HG02852 (cell line): ENCODE results near the gene ADGRB3.

Experiments used
- ATAC-seq: cut with Tn5 transposase; IDR thresholded peaks from one replicate; pipeline ENCODE4 v1.9.1; 2021; ENCODE audit warnings: mild to moderate bottlenecking, moderate library complexity; ENCODE audit not compliant: unreplicated experiment

The ADGRB3 gene

DNA sequence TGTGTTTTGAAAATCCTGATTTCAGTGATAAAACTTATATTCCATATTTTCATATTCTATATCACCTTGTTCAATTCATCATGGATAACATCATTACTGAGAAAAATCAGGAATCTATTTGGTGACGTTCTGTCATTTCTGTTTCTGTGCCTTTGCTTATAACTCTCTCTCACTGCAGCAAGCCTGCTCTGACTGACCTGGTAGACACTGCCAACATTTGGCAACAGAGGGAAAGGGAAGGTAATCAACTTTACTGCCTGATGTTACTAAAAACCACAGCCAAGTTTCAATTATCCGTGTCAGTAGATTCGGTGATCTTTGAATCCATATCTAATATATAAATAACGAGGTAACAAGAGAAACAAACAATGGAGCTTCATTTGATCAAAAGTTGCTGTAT, 659.8 kb downstream of the ADGRB3 start:
- ATAC-seq: no peak

DNA sequence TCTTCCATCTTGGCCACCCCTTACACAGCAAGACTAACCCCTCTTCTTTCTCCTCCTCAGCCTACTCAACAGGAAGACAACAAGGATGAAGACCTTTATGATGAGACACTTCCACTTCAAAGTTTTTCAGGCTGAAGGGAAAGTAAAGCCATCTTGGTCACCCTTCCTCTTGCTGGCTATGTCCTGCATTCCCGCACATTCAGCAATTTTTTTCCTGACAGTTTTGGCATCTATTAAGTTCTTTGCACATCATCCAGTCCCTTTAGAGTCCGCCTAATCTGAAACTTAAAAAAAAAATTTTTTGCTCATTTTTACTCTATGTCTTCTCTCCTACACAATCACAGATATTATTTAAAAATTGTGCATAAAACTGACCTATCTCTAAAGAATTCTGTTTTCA, 668.3 kb downstream of the ADGRB3 start:
- no peak for ATAC-seq

DNA sequence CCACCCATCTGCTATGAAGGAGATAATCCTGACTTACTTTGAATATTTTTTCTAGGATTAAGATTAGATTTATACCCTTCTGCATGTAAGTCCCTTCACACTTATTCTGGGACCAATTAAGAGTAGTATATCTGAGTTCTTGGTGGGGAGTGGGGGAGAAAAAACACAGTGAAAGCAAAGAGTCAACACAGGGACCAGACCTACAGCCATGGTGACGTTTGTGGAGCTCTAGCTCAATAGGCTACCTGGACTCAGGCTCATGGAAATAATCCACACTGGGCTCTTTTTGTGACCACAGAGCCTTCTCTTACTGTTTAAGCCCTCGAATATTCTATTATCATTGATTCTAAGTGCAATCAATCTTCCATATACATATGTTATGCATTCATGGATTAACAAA, 670.4 kb downstream of the ADGRB3 start:
- no peak for ATAC-seq

DNA sequence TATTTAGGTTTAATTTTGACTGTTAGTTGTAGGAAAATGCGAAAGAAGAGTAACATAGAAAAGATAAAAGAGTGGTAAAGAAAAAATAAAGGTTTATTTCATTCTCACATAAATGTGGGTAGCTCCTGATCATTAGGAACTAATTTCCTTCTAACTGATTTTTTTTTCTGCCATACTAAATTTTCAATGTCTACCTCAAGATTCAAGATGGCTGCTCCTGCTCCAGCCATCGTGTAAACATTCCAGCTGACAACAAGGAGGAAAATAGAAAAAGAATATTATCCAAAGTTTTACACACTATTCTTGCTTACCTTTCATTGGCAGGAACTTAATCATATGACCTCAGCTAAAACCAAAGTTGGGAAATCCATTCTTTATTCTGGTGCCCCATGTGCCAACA, 673.5 kb downstream of the ADGRB3 start:
- no peak for ATAC-seq

DNA sequence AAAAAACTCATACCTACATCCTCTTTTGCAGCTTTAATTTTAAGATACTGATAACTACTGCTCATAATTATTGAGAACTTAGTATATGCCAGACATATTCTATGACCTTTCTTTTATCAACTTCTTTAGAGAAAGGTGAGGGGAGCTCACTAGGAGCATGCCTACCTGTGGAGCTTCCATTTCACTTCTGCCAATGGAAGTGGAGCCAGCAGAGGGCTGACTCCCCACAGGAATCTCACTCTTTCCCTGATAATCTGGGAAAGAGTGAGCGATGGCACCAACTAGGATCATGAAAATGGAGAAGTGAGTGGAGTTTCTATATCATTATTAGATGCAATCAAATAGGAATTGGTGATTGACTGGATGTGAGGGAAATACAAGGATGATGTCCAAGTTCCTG, 676.8 kb downstream of the ADGRB3 start:
- ATAC-seq: no peak

DNA sequence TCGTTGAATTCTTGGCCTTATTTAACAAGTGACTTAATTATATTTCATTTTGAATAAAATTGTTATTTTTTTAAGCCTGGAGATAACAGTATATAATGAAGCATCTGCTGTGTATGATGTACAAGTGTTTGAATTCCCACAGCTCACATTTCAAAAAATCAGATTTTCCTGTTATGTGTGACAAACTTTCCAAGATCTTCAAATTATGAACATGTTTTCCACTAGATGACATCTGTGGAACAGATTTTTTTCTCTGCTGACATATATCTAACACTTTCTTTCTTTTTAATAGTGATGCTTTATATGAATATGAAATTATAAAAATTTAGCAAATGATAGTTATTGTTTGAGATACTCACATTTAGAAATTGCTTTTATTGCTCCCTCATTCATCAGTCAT, 678.9 kb downstream of the ADGRB3 start:
- ATAC-seq: no peak

DNA sequence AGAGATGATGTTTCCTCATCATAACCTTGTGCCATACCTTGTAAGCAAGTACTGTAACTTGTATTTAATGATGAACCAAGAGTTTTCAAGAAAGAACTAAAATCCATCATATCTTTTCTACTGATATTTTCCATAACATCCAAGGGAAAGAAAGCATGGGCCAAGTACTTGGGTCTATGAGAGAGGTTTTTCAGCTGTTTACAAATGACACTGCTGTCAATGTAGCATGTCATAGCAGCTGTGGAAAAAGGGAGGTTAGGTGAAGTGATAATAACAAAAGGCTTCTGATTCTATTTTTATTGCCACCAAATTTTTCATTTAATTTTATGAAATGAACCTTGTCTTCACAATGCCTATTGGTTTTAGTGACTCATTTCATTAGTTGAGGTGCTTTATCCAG, 679.4 kb downstream of the ADGRB3 start:
- no peak for ATAC-seq

DNA sequence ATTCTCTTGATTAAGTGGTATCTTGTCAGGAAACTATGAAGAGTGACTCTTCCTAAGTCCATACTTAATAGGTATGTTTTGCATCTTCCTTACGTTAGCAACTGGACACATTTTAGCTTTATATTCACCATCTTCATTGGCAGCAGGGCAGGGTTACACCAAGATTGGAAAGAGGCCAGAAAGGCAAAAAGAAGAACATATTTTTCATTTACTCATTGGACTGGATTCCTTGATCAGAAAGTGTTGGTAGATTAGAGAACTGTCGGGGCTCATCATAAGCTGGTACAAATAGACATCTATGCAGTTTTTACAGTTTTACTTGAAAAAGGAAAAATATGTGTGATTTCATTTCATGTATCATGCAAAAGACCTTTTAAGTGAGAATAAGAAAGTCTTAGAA, 696.8 kb downstream of the ADGRB3 start:
- ATAC-seq: no peak

DNA sequence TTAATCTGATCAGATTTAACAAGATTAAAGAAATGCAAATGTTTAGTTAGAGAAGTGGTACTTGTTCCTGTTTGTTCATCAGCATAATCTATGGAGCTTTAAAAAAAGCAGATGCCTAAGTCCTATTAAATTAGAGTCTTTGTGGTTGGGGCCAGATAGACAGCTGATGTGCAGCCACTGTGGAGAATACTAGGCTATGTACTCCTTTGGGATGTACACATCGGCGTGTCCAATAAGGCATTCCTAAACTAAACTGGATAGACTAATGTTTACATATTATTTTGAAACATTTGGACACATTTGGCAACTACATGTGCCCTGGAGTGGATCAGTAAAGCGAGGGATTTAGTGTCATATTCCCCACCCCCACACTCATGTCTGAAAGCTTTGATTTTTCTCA, 702.2 kb downstream of the ADGRB3 start:
- no peak for ATAC-seq

DNA sequence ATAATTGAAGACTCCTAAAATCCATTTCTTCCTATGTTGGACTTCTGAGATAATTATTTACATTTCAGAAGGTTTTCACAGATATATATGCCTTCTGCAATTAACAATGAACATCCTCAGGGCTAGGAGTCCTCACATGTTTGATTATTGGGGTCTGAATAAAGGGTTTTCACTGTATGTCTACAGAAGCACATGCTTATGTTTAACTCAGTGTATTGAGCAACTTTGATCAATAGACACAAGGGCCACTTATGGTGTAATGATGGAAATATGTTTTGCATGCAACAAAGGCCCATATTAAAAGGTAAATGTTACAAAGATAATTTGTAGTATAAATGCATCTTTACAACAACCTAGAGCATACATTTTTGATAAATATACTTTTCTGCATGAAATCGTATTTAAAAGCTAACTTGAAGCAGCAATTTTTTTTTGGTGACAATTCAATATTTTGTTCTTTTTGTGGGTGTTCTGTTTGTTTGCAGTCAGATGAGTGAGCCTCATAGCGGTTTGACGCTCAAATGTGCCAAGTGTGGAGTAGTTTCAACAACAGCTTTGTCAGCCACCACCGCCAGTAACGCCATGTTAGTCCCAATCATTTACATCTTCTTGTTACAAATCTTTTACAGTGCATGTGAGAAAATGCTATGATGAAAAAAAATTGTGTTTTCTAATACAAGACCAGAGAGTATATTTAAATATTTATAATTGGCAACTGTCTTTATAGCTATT, 703.5 kb downstream of the ADGRB3 start:
- no peak for ATAC-seq

DNA sequence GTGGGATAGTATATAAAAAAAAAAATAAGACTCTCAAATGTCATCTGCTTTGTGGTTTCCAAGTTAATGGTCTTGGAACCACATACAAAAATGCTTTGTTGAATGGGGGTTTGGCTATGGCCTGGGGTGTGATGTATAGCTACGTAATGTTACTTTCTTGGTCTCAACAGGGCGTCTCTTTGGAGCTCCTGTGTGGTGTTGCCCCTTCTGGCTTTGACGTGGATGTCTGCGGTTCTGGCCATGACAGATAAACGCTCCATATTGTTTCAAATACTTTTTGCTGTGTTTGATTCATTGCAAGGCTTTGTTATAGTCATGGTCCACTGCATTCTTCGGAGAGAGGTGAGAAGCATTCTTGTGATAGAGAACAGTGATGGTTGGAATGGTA, 704.1 kb downstream of the ADGRB3 start:
- no peak for ATAC-seq

DNA sequence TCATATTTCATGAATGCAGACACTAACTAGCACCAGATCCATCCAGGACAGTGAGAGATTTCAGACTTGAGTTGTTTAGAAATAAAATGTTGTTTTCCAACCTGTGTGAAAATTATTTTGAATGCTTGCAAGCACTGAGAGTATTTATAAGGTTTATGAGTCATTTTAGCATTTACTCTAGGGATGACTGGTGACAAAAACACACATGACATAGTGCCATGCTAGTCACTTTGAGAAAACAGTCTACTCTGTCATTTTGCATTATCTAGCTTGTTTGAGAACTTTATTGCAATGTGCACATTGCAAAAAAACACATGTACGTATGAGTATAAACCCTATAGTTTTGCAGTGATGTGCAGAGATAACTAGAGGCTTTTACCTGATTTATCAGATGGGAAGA, 705.1 kb downstream of the ADGRB3 start:
- no peak for ATAC-seq

DNA sequence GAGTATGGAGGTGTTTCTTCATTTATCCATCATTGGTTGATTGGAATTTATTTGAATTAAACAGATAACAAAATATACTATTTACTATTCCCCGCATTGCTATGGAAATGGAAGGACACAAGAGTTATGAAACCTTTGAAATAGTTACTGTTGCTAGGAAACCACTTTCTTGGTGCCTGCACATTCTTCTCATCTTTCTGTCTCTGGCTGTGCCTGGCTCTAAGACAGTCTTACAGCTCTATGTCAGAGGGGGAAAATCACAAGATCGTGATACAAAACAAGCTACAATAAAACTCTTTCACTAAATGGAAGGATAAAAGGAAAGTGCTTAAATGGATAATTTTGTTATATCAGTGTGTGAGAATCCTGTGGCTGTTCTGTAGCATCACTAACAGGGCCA, 708.8 kb downstream of the ADGRB3 start:
- no peak for ATAC-seq

DNA sequence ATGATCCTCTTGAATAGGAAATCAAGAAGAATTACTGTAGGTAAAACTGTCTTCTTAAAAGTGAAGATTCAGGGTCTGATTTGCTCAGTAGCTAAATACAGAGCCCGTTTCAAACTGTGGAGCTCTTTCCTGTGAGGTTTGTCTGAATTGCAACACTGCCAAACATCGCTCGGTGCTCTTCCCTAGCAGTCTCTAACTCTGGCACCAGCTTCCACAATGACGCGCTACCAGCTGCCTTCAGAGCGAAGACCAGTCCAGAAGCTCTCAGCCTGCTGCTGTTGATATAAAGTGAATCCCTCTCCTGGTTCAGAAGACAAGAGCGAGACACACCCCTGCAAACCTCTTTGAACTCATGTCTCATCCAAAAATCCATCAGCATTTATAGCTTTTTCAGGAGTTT, 714.7 kb downstream of the ADGRB3 start:
- ATAC-seq: no peak

DNA sequence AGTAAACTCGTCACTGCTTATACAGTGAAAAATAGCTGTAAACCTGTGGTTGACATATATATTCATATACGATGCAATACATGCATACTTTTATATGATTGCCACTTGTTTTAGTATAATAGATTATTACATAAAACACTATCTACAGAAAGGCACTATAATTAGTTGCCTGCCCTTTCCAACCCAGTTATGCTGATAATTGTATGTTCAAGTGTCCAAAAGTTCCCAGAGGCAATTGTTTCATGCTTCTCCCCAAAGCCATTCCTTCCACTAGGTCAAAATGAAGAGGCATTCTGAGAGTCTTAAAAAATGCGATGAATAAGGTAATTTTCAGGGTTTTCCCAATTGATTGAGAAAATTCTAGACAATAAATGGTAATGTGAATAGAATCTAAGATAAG, 727.1 kb downstream of the ADGRB3 start:
- ATAC-seq: no peak

DNA sequence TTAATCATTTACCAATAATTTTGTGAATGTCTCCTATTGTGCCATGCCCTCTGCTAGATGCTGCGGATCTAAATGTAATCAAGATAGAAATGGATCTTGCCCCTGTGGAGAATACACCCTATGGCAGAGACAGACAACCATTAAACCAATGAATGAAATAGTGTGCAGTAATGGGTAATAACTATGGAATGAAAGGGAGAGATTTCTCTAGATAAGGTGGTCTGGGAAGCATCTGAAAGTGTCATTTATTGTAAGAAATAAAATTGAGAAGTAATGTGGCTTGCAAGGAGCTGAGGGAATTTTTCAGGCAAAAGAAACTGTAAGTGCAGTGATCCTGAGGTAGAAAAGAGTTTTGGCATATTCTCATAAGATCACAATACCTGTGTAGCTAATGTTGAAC, 731.7 kb downstream of the ADGRB3 start:
- no peak for ATAC-seq

DNA sequence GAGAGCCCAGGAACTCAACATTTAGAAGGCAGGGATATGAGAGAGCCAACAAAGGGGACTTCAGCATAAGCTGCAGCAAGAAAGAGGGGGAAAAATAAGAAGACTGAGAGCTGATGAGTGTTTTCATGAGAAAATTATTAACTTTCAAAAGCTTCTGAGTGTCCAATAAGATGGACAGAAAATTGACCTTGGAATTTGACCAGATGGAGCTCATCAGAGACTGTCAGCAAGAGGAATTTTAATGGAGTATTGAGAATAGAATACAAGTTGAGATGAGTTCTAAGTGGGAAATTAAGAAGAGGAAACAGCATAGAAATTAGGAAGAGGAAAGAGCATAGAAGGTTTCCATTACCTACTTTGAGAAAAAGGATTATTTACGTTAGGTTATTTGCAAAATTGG, 733.5 kb downstream of the ADGRB3 start:
- no peak for ATAC-seq

DNA sequence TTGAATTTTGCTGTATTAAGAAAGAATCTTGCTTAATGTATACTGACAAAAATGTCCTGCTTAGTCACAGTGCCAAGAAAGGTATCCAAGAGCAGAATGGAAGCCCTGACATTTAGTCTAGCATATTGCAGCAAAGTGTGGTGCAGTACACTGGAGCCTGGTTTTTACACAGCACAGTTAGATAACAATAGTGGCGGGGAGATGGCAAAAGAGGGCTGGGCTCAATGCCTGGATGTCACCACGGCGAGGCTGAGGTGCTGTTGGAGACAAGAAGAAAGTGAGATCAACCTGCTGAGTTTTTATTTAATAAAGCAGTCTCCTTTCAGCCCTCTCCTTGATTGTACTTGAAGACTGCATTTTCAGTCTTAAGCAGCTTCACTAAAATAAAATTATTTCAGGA, 735.7 kb downstream of the ADGRB3 start:
- no peak for ATAC-seq

DNA sequence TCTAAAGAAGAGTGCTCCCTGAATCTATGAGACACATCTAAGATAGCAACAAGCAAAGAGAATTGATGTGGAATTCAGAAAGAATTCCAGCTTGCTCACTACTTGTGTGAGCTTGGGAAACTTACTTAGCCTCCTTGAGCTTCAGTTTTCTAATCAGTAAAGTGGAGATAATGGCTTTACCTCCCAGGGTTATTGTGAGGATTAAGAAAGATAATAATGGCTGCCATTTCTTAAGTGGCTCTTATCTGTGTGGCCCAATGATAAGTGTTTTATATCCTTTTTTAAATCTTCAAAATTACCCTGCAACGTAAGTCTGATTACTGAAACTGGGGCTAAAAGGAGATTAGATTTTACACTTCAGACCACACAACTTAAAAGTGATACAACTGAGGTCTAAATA, 743.2 kb downstream of the ADGRB3 start:
- no peak for ATAC-seq

DNA sequence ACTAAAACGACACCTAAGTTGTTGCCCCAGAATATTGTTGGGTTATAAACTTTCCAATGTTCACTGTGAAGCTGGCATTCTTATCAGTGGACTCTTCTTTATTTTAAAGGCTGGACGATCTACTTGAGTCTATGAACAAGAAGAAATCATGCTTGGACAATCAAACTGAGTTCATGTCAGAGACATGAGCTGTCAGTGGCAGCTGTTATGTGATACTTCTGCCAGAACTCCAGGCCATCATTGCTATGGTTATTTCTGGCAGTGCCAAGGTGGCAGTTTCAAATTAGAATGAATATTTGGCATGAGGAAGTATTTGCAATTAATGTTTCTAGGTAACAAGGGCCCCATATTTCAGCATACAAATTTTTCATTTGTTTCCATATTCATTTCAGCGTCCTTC, 744.4 kb downstream of the ADGRB3 start:
- no peak for ATAC-seq

DNA sequence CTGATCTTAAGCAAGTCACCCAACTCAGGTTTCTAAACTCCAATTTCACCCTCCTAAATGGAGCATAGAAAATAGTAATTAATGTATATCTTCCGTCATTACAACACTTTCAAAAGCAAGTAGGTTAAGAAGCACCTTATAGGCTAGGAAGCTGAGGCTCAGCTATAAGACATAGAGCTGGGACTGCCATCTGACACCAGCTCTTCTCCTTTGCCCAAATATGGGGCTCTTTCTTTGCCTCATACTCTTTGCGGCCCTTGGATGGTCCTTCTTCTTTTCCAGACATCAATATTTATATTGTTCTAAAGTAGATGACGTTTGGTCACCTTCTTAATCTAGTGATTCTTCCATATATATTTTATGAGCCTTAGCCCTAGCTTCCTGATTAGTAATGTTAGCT, 748.5 kb downstream of the ADGRB3 start:
- ATAC-seq: no peak

DNA sequence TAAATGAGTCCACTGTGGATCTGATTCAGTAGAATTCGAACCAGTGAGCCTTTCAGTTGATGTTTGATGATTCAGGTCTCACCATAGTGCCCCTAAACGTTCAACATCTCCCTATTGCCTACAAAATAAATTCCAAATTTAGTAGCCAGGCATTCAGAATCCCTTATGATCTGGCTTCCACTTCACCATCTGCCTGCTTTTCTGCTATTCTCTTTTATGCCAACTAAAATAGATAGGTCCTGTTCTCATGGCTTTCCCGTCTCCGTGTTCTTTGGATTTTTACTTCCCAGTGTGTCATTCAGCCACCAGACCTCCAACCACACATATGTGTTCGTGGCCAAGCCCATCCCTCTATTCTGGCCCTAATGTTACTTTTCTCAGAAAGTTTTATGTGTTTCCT, 751.3 kb downstream of the ADGRB3 start:
- ATAC-seq: no peak

DNA sequence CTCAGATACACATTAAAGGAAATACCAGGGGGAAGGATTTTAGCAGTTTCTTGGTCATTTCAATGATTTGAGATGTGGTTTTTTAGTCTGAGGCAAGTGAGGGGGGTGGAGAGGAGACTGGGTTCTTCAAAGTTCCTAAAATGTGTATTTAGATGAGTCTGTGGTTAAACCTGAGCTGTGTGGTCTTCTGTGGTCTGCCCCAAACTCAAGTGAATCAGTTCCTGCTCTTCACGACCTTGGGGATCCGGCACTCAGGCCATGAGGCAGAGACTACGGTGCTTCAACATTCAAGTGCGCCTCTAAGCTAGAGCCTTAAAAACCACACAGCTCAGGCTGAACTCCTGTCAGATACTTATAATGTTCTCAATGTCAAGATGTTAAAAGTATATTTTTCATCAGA, 755.0 kb downstream of the ADGRB3 start:
- ATAC-seq: no peak

DNA sequence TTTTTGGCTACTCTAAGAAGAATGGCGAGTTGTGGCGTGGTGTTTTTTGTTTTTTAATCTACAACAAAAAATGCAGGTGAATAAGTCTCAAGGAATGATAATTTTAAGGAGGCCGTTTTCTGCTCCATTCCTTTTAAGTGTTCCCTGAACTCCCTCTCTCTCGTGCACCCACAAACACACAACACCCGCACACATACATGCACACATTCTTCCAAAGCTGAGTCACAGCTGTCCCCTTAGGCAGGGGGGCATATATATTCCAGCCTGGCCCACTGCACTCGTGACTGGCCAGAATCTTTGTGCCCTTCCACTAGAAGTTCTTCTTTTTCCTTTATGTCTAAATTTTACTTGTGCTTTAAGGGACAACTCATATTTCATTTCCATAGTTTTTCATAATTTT, 756.0 kb downstream of the ADGRB3 start:
- ATAC-seq: no peak
